Kidney (tissue), 2 donors: ENCODE results near the gene BDNF. TPM values are rescaled to one million over a fixed set of nuclear protein-coding genes. Genes with fewer than 3 reads are reported as not detected.

Experiments
- polyA plus RNA-seq: library from polyadenylated mRNA; stranded (reverse); fragments of 350-450 nt; fragmentation: Illumina TruSeq; extraction: RNeasy Lipid Tissue Mini Kit (QIAGEN cat#74804); gene quantifications from one replicate; pipeline ENCODE4 v1.2.3, GENCODE V29; 2014; ENCODE audit warnings: low read depth, low replicate concordance; ENCODE audit not compliant: insufficient read depth
- total RNA-seq: library from RNA; stranded (reverse); fragmentation: NEBNext Ultra II Directional; extraction: Animal tissue kit (Norgen Biotek cat#: 25700); gene quantifications from one replicate; pipeline ENCODE4 v1.2.1, GENCODE V29; 2021
- donor health status: DM: yes; HTN: yes; CAD: no.

The BDNF gene
- total and polyA plus RNA-seq, 2 donors from 2014 or later, result 0.19 to 0.31 TPM

Other genes starting within 250 kb of the BDNF start
- gene LGR4, start 227.7 kb downstream of the BDNF start, total RNA-seq, result 109 TPM
- gene LGR4, start 227.7 kb downstream of the BDNF start, polyA plus RNA-seq, result 22.7 TPM
- gene LIN7C, start 193.7 kb downstream of the BDNF start, total RNA-seq, result 37.8 TPM
- 9.1 TPM for gene LIN7C, start 193.7 kb downstream of the BDNF start, polyA plus RNA-seq